GM23338 (cell line): ENCODE measurements around the gene PNPLA2. TPM values are rescaled to one million over a fixed set of nuclear protein-coding genes. Genes with fewer than 3 reads are reported as not detected.

ENCODE experiments used
- ATAC-seq: fragments of 200-7000 bp; cut with Tn5 transposase; 3 replicates; pipeline ENCODE4 v1.9.1; 2020
- DNase-seq: peaks from one replicate; pipeline ENCODE4 v3.0.0-alpha.2; 2015; ENCODE audit warnings: low spot score
- H2AFZ ChIP-seq: fragments of 200-600 bp; sonication (generic); 2 replicates; pipeline ENCODE4 v1.8.0; 2016; ENCODE audit warnings: antibody characterized with exemption, mild to moderate bottlenecking, moderate library complexity
- H3F3A ChIP-seq: fragments of 200-600 bp; sonication (generic); replicated peaks from 2 replicates; pipeline ENCODE4 v1.8.0; 2017; ENCODE audit warnings: antibody characterized with exemption, mixed run types, low read depth
- H3K27ac ChIP-seq: fragments of 200-600 bp; sonication (generic); 2 replicates; pipeline ENCODE4 v1.6.1; 2016; ENCODE audit warnings: low read depth
- H3K27me3 ChIP-seq: fragments of 200-600 bp; sonication (generic); 2 replicates; pipeline ENCODE4 v1.8.0; 2016; ENCODE audit warnings: mild to moderate bottlenecking, mixed run types, moderate library complexity; ENCODE audit not compliant: insufficient read depth
- H3K36me3 ChIP-seq: fragments of 200-600 bp; sonication (generic); 2 replicates; pipeline ENCODE4 v1.8.0; 2016; ENCODE audit warnings: mild to moderate bottlenecking; ENCODE audit not compliant: insufficient read depth
- H3K4me1 ChIP-seq: fragments of 200-600 bp; sonication (generic); 2 replicates; pipeline ENCODE4 v1.8.0; 2016; ENCODE audit warnings: mild to moderate bottlenecking, moderate library complexity; ENCODE audit not compliant: insufficient read depth
- H3K4me2 ChIP-seq: fragments of 200-600 bp; sonication (generic); 2 replicates; pipeline ENCODE4 v1.7.1; 2017; ENCODE audit warnings: mixed run types
- H3K4me3 ChIP-seq: fragments of 200-600 bp; sonication (generic); 2 replicates; pipeline ENCODE4 v1.6.1; 2016; ENCODE audit warnings: mixed run types
- H3K79me2 ChIP-seq: fragments of 200-600 bp; sonication (generic); replicated peaks from 2 replicates; pipeline ENCODE4 v1.8.0; 2017; ENCODE audit warnings: mild to moderate bottlenecking; ENCODE audit not compliant: insufficient read depth
- H3K9me2 ChIP-seq: fragments of 200-600 bp; sonication (generic); 2 replicates; pipeline ENCODE4 v1.8.0; 2017; ENCODE audit not compliant: insufficient read depth
- H4K20me1 ChIP-seq: fragments of 200-600 bp; sonication (generic); replicated peaks from 2 replicates; pipeline ENCODE4 v1.8.0; 2017; ENCODE audit warnings: mild to moderate bottlenecking; ENCODE audit not compliant: insufficient read depth
- H3K27ac Mint-ChIP-seq: 2 replicates; pipeline ENCODE4 v1.8.0; 2020; ENCODE audit warnings: inconsistent platforms, mild to moderate bottlenecking, moderate library complexity, mixed read lengths
- H3K27me3 Mint-ChIP-seq: 3 replicates; pipeline ENCODE4 v1.8.0; 2022; ENCODE audit warnings: low read depth, mild to moderate bottlenecking, moderate library complexity, mixed read lengths, inconsistent platforms; ENCODE audit not compliant: insufficient read depth, poor library complexity
- H3K36me3 Mint-ChIP-seq: 3 replicates; pipeline ENCODE4 v1.8.0; 2021; ENCODE audit warnings: low read depth, mild to moderate bottlenecking, inconsistent platforms, moderate library complexity, mixed read lengths
- H3K4me1 Mint-ChIP-seq: 3 replicates; pipeline ENCODE4 v1.8.0; 2020; ENCODE audit warnings: mild to moderate bottlenecking, inconsistent platforms, mixed read lengths
- H3K4me3 Mint-ChIP-seq: 3 replicates; pipeline ENCODE4 v1.8.0; 2021; ENCODE audit warnings: moderate library complexity, mild to moderate bottlenecking, inconsistent platforms, mixed read lengths
- H3K9me3 Mint-ChIP-seq: 3 replicates; pipeline ENCODE4 v1.8.0; 2020; ENCODE audit warnings: moderate library complexity, mild to moderate bottlenecking, inconsistent platforms, mixed read lengths
- CREB1 ChIP-seq: fragments of 250-450 bp; sonication (Bioruptor Pico); IDR thresholded peaks from 2 replicates; pipeline ENCODE4 v1.5.0; 2020; ENCODE audit warnings: low read depth, mild to moderate bottlenecking, moderate library complexity
- ETS1 ChIP-seq: IDR thresholded peaks from 2 replicates; pipeline ENCODE4 v1.6.1; 2016; ENCODE audit warnings: antibody characterized with exemption
- EZH2 ChIP-seq: fragments of 200-600 bp; sonication (generic); IDR thresholded peaks from one replicate; pipeline ENCODE4 v1.8.0; 2017; ENCODE audit warnings: antibody characterized with exemption, mild to moderate bottlenecking, low read depth; ENCODE audit not compliant: unreplicated experiment
- EZH2phosphoT487 ChIP-seq: fragments of 200-600 bp; sonication (generic); IDR thresholded peaks from one replicate; pipeline ENCODE4 v1.8.1; 2018; ENCODE audit warnings: antibody characterized with exemption; ENCODE audit not compliant: unreplicated experiment
- NANOG ChIP-seq: IDR thresholded peaks from 2 replicates; pipeline ENCODE4 v1.6.1; 2016; ENCODE audit warnings: antibody characterized with exemption, borderline replicate concordance
- POLR2AphosphoS5 ChIP-seq: IDR thresholded peaks from 2 replicates; pipeline ENCODE4 v1.6.1; 2016; ENCODE audit warnings: antibody characterized with exemption, low read depth
- REST ChIP-seq: IDR thresholded peaks from one replicate; pipeline ENCODE4 v1.6.1; 2018; ENCODE audit warnings: antibody characterized with exemption; ENCODE audit not compliant: unreplicated experiment
- STAT1 ChIP-seq: IDR thresholded peaks from one replicate; pipeline ENCODE4 v1.6.1; 2016; ENCODE audit warnings: antibody characterized with exemption; ENCODE audit not compliant: unreplicated experiment
- ZNF331 ChIP-seq: fragments of 250-450 bp; sonication (Bioruptor Pico); IDR thresholded peaks from 2 replicates; pipeline ENCODE4 v1.5.0; 2020; ENCODE audit warnings: low read depth, mild to moderate bottlenecking, moderate library complexity
- polyA plus RNA-seq: library from polyadenylated mRNA; unstranded; fragments of >200 nt; fragmentation: Nextera tagmentation; extraction: Ambion mirVana; gene quantifications from 2 replicates; pipeline ENCODE4 v1.2.1, GENCODE V29; 2016
- total RNA-seq: library from RNA; depleted of rRNA; stranded (reverse); fragments of >200 nt; shearing (Covaris generic); gene quantifications from 2 replicates; pipeline ENCODE4 v1.2.3, GENCODE V29; 2014
- TF ChIP-seq, protein P1 (sequence below), 2 experiments: fragments of 200-600 bp in 1 of 2; sonication (generic) in 1 of 2; conservative IDR thresholded peaks; 2 replicates each; pipeline versions ENCODE4 v1.5.1 to v1.6.1; 2016 to 2017; ENCODE audit warnings: antibody characterized with exemption in 2 of 2, low read depth in 2 of 2, mild to moderate bottlenecking in 2 of 2, moderate library complexity in 1 of 2

The PNPLA2 gene
- total and polyA plus RNA-seq, 2 experiments from 2014 or later, result 31.1 to 45.6 TPM

GRCh38 chr11:854601-855329 is 36.1 kb downstream of the PNPLA2 start (continued):
- TF ChIP-seq REST (no peak), EZH2 (no peak), ETS1 (no peak), STAT1 (no peak)

DNA sequence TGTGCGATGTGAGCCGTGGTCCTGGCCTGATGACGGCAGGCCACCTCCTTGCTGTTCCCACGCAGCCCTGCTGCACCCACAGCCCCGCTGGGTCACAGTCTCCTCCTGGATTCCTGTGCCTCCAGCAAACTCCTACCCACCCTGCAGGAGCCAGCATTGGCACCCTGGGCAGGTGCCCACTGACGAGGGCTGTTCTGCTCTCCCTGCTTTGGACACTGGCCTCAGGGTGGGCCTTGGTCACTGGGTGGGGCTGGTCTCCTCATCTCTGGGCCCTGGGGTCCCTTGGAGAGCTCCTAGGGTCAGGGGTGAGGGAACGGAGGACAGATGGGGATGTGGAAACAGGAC is 36.6 kb downstream of the PNPLA2 start:
- Histone ChIP-seq H3K27me3 (no peaks in the 10 kb centered on the region), H3K4me2 (no peak overlapping the region), H3K9me2 (no peaks in the 10 kb centered on the region), H3K27ac (no peak overlapping the region), H3K4me3 (no peak overlapping the region), H2AFZ (no peak overlapping the region), H4K20me1 (peaks cover 23% of the 10 kb centered on the region), H3K79me2 (0 out of 2 replicates have a peak, but pooled peaks cover 3% of the 10 kb centered on the region), H3K4me1 (peaks cover 21% of the 10 kb centered on the region), H3F3A (peaks cover 7% of the 10 kb centered on the region), H3K36me3 (no peaks in the 10 kb centered on the region)
- DNase-seq (no peak), ATAC-seq (no peak)
- Mint-ChIP-seq H3K4me3 (no peak overlapping the region), H3K4me1 (peaks cover 32% of the 10 kb centered on the region), H3K9me3 (no peaks in the 10 kb centered on the region), H3K27me3 (peaks cover 17% of the 10 kb centered on the region), H3K27ac (no peak overlapping the region), H3K36me3 (peaks cover 3% of the 10 kb centered on the region; the same call in 1 of the 3 replicates)
- TF ChIP-seq EZH2phosphoT487, result no peak
- TF ChIP-seq STAT1, result no peak
- TF ChIP-seq, protein P1, sequence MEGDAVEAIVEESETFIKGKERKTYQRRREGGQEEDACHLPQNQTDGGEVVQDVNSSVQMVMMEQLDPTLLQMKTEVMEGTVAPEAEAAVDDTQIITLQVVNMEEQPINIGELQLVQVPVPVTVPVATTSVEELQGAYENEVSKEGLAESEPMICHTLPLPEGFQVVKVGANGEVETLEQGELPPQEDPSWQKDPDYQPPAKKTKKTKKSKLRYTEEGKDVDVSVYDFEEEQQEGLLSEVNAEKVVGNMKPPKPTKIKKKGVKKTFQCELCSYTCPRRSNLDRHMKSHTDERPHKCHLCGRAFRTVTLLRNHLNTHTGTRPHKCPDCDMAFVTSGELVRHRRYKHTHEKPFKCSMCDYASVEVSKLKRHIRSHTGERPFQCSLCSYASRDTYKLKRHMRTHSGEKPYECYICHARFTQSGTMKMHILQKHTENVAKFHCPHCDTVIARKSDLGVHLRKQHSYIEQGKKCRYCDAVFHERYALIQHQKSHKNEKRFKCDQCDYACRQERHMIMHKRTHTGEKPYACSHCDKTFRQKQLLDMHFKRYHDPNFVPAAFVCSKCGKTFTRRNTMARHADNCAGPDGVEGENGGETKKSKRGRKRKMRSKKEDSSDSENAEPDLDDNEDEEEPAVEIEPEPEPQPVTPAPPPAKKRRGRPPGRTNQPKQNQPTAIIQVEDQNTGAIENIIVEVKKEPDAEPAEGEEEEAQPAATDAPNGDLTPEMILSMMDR (conservative IDR thresholded peaks at IDR 0.05; ENCODE audit: low read depth in 2 of 2), result no peak
- no peak for TF ChIP-seq REST
- no peak for TF ChIP-seq POLR2AphosphoS5
- no peak for TF ChIP-seq CREB1 (CRISPR knock-in tag)
- TF ChIP-seq NANOG, result no peak
- no peak for TF ChIP-seq ETS1
- TF ChIP-seq ZNF331, result no peak
